ENCODE data around the gene GOLGA7B. TPM values are rescaled to one million over a fixed set of nuclear protein-coding genes. Genes with fewer than 3 reads are reported as not detected.

GOLGA7B gene
- polyA plus RNA-seq (2012; ENCODE audit: insufficient read depth, insufficient read length, low read depth), result 1.2 TPM

DNA sequence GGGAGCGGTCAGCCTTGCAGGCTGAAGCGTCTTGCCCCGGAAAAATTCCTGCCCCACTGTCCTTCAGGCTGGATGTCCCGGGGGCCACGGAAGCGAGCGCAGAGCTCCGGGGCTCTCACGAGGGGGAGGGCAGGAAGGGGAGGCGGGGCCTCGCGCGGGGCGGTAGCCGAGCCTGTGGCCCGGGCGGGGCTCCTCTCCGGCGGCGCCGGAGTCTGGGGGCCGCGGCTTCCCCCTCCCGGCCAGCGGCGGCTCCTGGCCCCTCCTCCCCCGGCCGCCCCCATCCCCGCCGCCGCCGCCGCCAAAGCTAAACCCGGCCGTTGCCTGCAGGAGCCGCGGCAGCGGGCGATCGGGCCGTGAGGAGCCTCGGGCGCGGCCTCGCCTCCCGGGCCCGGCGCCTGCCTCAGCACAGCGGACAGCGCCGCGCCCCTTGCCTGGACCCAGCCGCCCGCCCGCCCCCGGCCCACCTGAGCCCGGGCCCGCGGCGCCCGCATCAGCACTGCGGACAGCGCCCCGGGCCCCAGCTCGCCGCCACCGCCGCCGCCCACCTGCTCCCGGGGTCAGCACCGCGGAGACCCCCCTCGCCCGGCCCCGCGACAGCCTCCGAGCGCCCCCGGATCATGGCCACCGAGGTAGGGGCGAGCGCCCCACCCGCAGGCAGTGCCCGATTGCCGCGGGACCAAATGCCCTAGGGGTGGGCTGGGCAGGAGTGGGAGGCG is at the start of gene GOLGA7B:
Gene GOLGA7B, plus strand, starts transcription at position 157 of the 716 bp plus-strand sequence. Its CDS starts 461 bp downstream, at position 618.
- Histone ChIP-seq H3K27me3 (peaks cover 7% of the 10 kb centered on the region), H3K4me1 (no peaks in the 10 kb centered on the region), H3K36me3 (no peaks in the 10 kb centered on the region), H3K4me3 (ENCODE audit: low read depth, low read length) (peak within 1 kb of the TSS; percentile 59), H3K9me3 (no peaks in the 10 kb centered on the region)
- TF ChIP-seq, protein P1, sequence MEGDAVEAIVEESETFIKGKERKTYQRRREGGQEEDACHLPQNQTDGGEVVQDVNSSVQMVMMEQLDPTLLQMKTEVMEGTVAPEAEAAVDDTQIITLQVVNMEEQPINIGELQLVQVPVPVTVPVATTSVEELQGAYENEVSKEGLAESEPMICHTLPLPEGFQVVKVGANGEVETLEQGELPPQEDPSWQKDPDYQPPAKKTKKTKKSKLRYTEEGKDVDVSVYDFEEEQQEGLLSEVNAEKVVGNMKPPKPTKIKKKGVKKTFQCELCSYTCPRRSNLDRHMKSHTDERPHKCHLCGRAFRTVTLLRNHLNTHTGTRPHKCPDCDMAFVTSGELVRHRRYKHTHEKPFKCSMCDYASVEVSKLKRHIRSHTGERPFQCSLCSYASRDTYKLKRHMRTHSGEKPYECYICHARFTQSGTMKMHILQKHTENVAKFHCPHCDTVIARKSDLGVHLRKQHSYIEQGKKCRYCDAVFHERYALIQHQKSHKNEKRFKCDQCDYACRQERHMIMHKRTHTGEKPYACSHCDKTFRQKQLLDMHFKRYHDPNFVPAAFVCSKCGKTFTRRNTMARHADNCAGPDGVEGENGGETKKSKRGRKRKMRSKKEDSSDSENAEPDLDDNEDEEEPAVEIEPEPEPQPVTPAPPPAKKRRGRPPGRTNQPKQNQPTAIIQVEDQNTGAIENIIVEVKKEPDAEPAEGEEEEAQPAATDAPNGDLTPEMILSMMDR (IDR thresholded peaks at IDR 0.05; ENCODE audit: low read depth, low read length), result no peak
- DNase-seq, result peak; percentile 46

DNA sequence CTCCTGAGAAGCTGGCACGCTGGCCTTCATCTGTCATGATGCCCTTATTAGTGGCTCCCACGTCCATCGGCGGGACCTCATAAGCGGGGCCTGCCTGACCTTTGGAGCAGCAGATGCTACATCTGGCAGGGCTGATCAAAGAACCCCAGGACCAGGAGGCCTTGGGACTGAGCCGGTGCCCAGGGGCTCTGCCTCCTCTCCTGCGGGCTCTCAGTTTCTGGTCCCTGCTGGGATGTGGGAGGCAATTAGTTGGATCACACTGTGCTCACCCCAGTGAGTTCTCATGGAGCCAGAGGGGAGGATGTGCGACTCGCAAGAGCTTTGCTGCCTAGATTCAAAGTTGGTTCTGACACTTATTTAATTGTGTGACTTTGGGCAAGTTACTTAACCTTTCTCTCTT is 49.2 kb upstream of the GOLGA7B start:
- Histone ChIP-seq H3K9me3 (no peaks in the 10 kb centered on the region), H3K4me1 (no peaks in the 10 kb centered on the region), H3K27me3 (no peaks in the 10 kb centered on the region), H3K4me3 (ENCODE audit: low read depth, low read length) (no peak overlapping the region), H3K36me3 (no peaks in the 10 kb centered on the region)
- TF ChIP-seq, protein P1 (IDR thresholded peaks at IDR 0.05; ENCODE audit: low read depth, low read length), result no peak
- no peak for DNase-seq

DNA sequence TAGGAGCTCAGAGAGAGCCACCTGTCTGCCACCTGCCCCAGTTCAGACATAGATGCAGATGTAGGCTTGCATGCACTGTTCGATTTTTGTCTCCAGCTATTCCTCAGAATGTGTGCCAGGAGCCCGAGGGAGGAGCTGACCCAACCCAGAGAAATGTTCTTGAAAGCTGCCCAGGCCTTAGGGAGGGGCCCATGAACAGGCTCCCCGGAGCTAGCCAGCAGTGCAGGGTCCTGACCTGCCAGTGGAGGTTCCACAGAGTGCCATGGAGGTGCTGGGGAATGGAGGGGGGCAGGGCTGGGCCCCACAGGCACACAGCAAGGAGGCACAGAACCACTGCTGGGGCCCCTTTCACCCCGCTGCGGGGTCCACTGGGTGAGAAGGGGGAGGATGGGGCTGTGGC is 48.2 kb upstream of the GOLGA7B start:
- TF ChIP-seq, protein P1 (IDR thresholded peaks at IDR 0.05; ENCODE audit: low read depth, low read length), result no peak
- no peaks in the 10 kb centered on the region for H3K9me3 ChIP-seq
- H3K27me3 ChIP-seq, result no peaks in the 10 kb centered on the region
- no peaks in the 10 kb centered on the region for H3K36me3 ChIP-seq
- DNase-seq, result no peak
- no peaks in the 10 kb centered on the region for H3K4me1 ChIP-seq
- H3K4me3 ChIP-seq (ENCODE audit: low read depth, low read length), result no peak overlapping the region

DNA sequence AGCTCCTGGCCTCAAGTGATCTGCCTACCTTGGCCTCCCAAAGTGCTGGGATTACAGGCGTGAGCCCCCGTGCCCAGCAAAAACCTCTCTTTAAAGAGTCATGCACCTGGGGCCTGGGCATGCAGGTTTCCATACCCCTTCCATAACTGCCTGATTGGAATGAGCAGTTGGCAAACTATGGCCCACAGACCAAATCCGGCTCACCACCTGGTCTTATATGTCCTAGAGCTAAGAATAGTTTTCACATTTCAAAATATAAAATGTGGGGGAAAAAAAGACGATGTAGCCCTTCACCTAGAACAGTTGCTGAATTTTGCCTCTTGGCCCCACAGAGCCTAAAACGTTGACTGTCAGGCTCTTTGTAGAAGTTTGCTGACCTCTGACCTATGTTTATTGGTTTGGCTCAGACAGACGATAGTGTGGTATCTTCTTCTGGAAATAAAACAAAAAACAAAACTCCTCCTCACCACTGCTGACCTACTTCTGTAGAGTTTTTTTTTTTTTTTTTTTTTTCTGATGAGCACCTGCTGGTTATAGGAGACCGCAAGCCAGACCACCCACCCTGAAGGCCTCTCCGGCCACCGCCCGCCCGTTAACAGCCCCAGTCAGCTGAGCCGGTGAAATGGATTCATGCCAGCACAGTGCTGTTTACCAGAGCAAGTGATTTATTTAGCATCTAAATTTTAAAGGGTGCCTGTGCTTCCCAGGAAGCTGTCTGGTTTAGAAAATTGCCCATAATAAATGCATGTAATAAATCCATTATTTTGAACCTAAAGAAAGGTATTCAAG is 44.4 kb upstream of the GOLGA7B start:
- Histone ChIP-seq H3K4me3 (ENCODE audit: low read depth, low read length) (no peak overlapping the region), H3K36me3 (no peaks in the 10 kb centered on the region), H3K9me3 (no peaks in the 10 kb centered on the region), H3K4me1 (no peaks in the 10 kb centered on the region), H3K27me3 (no peaks in the 10 kb centered on the region)
- DNase-seq, result no peak
- TF ChIP-seq, protein P1 (IDR thresholded peaks at IDR 0.05; ENCODE audit: low read depth, low read length), result no peak

DNA sequence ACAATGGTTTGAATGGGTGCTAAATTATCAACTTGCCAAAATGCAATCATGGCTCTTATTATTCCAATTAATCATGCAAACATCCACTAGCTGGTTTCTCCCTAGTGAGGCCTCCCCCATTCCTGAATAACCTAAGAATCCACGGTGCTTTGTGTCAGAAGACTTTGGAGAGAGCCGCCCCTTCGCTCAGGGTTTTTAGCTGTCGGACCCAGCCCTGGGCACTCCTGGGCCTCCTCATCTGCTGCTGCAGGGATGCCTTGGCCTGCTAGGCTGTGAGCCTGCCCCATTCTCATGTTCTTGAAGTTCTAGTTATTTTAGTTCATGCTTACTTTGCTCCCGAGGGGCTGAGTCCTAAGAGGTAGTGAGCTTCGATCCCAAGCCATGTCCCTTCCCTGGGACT is 43.7 kb upstream of the GOLGA7B start:
- no peaks in the 10 kb centered on the region for H3K36me3 ChIP-seq
- no peaks in the 10 kb centered on the region for H3K4me1 ChIP-seq
- no peak for DNase-seq
- H3K4me3 ChIP-seq (ENCODE audit: low read depth, low read length), result no peak overlapping the region
- H3K9me3 ChIP-seq, result no peaks in the 10 kb centered on the region
- no peaks in the 10 kb centered on the region for H3K27me3 ChIP-seq
- TF ChIP-seq, protein P1 (IDR thresholded peaks at IDR 0.05; ENCODE audit: low read depth, low read length), result no peak

DNA sequence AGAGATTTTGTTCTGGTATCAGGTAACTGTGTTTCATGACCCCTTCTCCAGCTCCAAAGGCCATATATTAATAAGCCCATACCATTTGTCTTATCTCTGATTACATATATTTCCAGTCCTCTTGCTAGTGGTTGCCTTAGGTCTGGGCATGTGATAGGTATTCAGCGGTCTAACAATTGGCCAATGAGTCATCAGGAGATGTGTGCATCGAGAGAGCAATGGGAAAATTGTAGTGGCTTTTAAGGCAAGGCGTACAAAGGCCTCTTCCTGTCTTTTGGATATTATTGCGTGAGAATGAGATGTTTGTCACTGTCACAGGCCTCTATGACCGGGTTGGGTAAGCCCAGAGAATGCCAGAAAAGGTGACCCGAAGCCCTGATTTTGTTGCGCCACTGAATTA is 39.2 kb upstream of the GOLGA7B start:
- no peak for DNase-seq
- H3K27me3 ChIP-seq, result no peaks in the 10 kb centered on the region
- TF ChIP-seq, protein P1 (IDR thresholded peaks at IDR 0.05; ENCODE audit: low read depth, low read length), result no peak

More for the DNA sequence above, 39.2 kb upstream of the GOLGA7B start:
- Histone ChIP-seq H3K4me1 (no peaks in the 10 kb centered on the region), H3K4me3 (ENCODE audit: low read depth, low read length) (no peak overlapping the region), H3K9me3 (no peaks in the 10 kb centered on the region), H3K36me3 (no peaks in the 10 kb centered on the region)
